Body of pancreas (tissue), 4 donors: ENCODE data around the gene FAM170B.

Experiments used
- CTCF ChIP-seq, 7 experiments: fragments of 450-650 bp in 4 of 7; fragments of 200-600 bp in 3 of 7; sonication (generic) in 3 of 7; IDR thresholded peaks; one replicate each; pipeline ENCODE4 v1.5.1; 2016 to 2019; ENCODE audit warnings: antibody characterized with exemption in 7 of 7
- POLR2A ChIP-seq, 3 donors: fragments of 450-650 bp; IDR thresholded peaks; one replicate each; pipeline ENCODE4 v1.6.1; 2016; ENCODE audit warnings: antibody characterized with exemption in 3 of 3, mild to moderate bottlenecking in 2 of 3

- no peak for TF ChIP-seq CTCF (IDR thresholded peaks at IDR 0.05)
- no peak for TF ChIP-seq POLR2A (IDR thresholded peaks at IDR 0.05)
Observed at GRCh38 chr10:49141541-49142332, 7.9 kb upstream of the FAM170B start.
